Measurements from ENCODE around the gene COL6A3. TPM values are rescaled to one million over a fixed set of nuclear protein-coding genes. Genes with fewer than 3 reads are reported as not detected.

The COL6A3 gene
- total and polyA plus RNA-seq, 2 donors (not counting 1 experiment from before 2014, with no cell fraction given) = 316 to 1,525 TPM

- Histone ChIP-seq H4K20me1 (ENCODE audit: control insufficient read depth, extremely low read depth, insufficient read depth, low read length) (no peaks in the 10 kb centered on the region), H3K9me3 (ENCODE audit: control insufficient read depth, insufficient read depth, low read depth, low read length) (no peaks in the 10 kb centered on the region), H2AFZ (ENCODE audit: low read length) (no peak overlapping the region), H3K36me3 (ENCODE audit: control insufficient read depth, insufficient read depth, low read length) (no peaks in the 10 kb centered on the region), H3K4me1 (ENCODE audit: control insufficient read depth, extremely low read depth, insufficient read depth, low read length) (peaks cover 16% of the 10 kb centered on the region), H3K4me3 (replicated peaks in 1 of 4; ENCODE audit: control extremely low read depth in 1 of 4, insufficient read depth in 1 of 4, low read depth in 3 of 4, low read length in 4 of 4) (no peak overlapping the region), H3K79me2 (ENCODE audit: control insufficient read depth, insufficient read depth, low read length) (no peaks in the 10 kb centered on the region), H3K4me2 (ENCODE audit: extremely low read depth, insufficient read depth, low read length) (no peak overlapping the region), H3K9ac (ENCODE audit: insufficient read depth, low read length) (no peak overlapping the region), H3K27me3 (ENCODE audit: control insufficient read depth, insufficient read depth, low read length) (no peaks in the 10 kb centered on the region), H3K27ac (ENCODE audit: insufficient read depth, low read length) (no peak overlapping the region)
- DNase-seq (ENCODE audit: low read depth in 2 of 2) = no peak
- TF ChIP-seq EZH2 (IDR thresholded peaks at IDR 0.05; ENCODE audit: low read length, missing control alignments) (no peak), CTCF (conservative IDR thresholded peaks at IDR 0.05 in 1 of 2, IDR thresholded peaks at IDR 0.05 in 1 of 2; ENCODE audit: low read depth in 1 of 2, low read length in 2 of 2) (no peak)
These were observed 99.8 kb downstream of the COL6A3 start for GRCh38 chr2:237314198-237314597.

GRCh38 chr2:237312021-237312755 is 101.8 kb downstream of the COL6A3 start:
- H3K9ac ChIP-seq (ENCODE audit: insufficient read depth, low read length) = no peak overlapping the region
- no peaks in the 10 kb centered on the region for H3K79me2 ChIP-seq (ENCODE audit: control insufficient read depth, insufficient read depth, low read length)
- TF ChIP-seq CTCF (conservative IDR thresholded peaks at IDR 0.05 in 1 of 2, IDR thresholded peaks at IDR 0.05 in 1 of 2; ENCODE audit: low read depth in 1 of 2, low read length in 2 of 2) (no peak), EZH2 (IDR thresholded peaks at IDR 0.05; ENCODE audit: low read length, missing control alignments) (no peak)
- H3K4me2 ChIP-seq (ENCODE audit: extremely low read depth, insufficient read depth, low read length) = no peak overlapping the region
- H3K27ac ChIP-seq (ENCODE audit: insufficient read depth, low read length) = no peak overlapping the region
- peaks cover 22% of the 10 kb centered on the region for H3K4me1 ChIP-seq (ENCODE audit: control insufficient read depth, extremely low read depth, insufficient read depth, low read length)
- no peaks in the 10 kb centered on the region for H4K20me1 ChIP-seq (ENCODE audit: control insufficient read depth, extremely low read depth, insufficient read depth, low read length)
- H2AFZ ChIP-seq (ENCODE audit: low read length) = no peak overlapping the region
- no peaks in the 10 kb centered on the region for H3K9me3 ChIP-seq (ENCODE audit: control insufficient read depth, insufficient read depth, low read depth, low read length)
- H3K36me3 ChIP-seq (ENCODE audit: control insufficient read depth, insufficient read depth, low read length) = no peaks in the 10 kb centered on the region
- peak in 1 of 2 donors; percentile 83 for DNase-seq (ENCODE audit: low read depth in 2 of 2)
- no peaks in the 10 kb centered on the region for H3K27me3 ChIP-seq (ENCODE audit: control insufficient read depth, insufficient read depth, low read length)
- no peak overlapping the region for H3K4me3 ChIP-seq (replicated peaks in 1 of 4; ENCODE audit: control extremely low read depth in 1 of 4, insufficient read depth in 1 of 4, low read depth in 3 of 4, low read length in 4 of 4)

- Histone ChIP-seq H3K4me2 (ENCODE audit: extremely low read depth, insufficient read depth, low read length) (no peak overlapping the region), H3K4me1 (ENCODE audit: control insufficient read depth, extremely low read depth, insufficient read depth, low read length) (peaks cover 29% of the 10 kb centered on the region), H3K36me3 (ENCODE audit: control insufficient read depth, insufficient read depth, low read length) (no peaks in the 10 kb centered on the region), H3K27me3 (ENCODE audit: control insufficient read depth, insufficient read depth, low read length) (no peaks in the 10 kb centered on the region), H3K9me3 (ENCODE audit: control insufficient read depth, insufficient read depth, low read depth, low read length) (no peaks in the 10 kb centered on the region), H3K27ac (ENCODE audit: insufficient read depth, low read length) (no peak overlapping the region), H2AFZ (ENCODE audit: low read length) (no peak overlapping the region), H3K9ac (ENCODE audit: insufficient read depth, low read length) (no peak overlapping the region), H4K20me1 (ENCODE audit: control insufficient read depth, extremely low read depth, insufficient read depth, low read length) (no peaks in the 10 kb centered on the region), H3K4me3 (replicated peaks in 1 of 4; ENCODE audit: control extremely low read depth in 1 of 4, insufficient read depth in 1 of 4, low read depth in 3 of 4, low read length in 4 of 4) (no peak overlapping the region), H3K79me2 (ENCODE audit: control insufficient read depth, insufficient read depth, low read length) (no peaks in the 10 kb centered on the region)
- TF ChIP-seq CTCF (conservative IDR thresholded peaks at IDR 0.05 in 1 of 2, IDR thresholded peaks at IDR 0.05 in 1 of 2; ENCODE audit: low read depth in 1 of 2, low read length in 2 of 2) (no peak), EZH2 (IDR thresholded peaks at IDR 0.05; ENCODE audit: low read length, missing control alignments) (no peak)
- DNase-seq (ENCODE audit: low read depth in 2 of 2) = peak in 1 of 2 donors; percentile 57
These were observed 103.3 kb downstream of the COL6A3 start for GRCh38 chr2:237310515-237311114.
